HG02798 (cell line): Measurements from ENCODE around the gene SLC25A43.
"Not testable (repeated sequence)": the region's sequence is repeated elsewhere in the genome, so short reads cannot be mapped to it uniquely, and the experiment has no call there.

Experiments used
- ATAC-seq: cut with Tn5 transposase; IDR thresholded peaks from one replicate; pipeline ENCODE4 v1.9.1; 2021; ENCODE audit warnings: mild to moderate bottlenecking; ENCODE audit not compliant: unreplicated experiment, poor library complexity

Gene SLC25A43

DNA sequence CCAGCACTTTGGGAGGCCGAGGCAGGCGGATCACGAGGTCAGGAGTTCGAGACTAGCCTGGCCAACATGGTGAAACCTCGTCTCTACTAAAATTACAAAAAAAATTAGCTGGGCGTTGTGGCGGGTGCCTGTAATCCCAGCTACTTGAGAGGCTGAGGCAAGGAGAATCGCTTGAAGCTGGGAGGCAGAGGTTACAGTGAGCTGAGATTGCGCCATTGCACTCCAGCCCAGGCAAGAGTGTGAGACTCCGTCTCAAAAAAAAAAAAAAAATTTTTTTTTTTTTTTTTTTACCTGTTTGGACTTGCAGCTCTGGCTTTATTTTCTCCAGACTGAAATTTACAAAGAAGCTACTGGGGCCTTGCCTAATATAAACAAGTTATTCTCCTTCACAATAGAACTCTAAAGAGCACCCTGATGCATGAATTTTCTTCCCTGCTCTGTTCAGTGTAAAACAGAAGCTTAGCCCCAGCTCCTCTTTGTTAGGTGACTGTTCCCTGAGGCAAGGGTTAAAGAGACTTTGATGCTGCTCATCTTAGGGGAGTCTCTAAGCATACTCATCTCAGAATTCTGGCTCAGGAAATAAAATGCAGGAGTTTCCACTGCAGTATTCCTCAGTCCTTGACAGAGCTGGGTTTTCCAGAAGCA lies 94.8 kb downstream of the SLC25A43 start:
- not testable (repeated sequence) for ATAC-seq

DNA sequence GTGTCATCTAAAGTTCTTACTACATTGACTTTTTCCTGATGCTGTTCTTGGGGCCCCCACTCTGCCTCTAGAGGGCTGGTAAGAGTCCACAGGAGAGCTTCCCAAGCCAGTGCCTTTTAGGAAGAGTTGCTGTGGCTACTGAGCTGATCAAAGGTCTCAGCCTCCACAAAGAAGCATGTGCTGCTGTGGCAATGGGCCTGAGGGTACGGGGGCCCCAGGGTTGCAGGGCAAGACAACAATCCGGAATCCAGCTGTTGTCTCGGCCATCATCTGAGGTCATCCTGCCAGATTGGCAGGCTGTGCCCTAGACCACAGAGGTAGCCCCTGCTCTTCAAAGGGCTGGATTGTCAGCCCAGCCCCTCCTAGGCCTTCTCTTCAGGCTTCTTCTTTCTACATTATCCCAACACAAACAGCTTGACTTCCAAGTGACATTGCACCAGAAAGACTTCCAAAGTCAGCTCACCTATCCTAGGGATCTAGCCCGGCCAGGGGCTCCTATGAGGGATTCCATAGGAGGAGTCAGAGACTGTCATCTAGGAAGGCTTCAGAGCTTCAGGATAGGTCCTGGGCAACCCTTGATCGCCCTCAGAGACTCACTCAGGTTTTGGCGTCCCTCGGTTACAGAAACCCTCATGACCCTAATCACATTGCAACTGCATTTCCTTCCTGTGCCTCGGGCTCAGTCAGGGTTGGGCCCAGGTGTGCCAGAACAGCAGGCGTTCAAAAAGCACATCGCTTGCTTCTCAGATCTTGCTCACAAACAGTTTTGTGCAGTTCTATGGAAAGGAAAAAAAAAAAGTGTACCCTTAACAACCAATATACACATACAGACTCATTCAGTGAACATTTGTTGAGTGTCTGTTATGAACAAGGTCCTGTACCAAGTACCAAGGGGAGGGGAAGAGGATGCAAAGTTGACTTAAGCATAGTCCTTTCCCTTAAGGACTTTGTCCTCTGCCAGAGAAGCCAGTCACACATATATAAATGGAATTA lies 96.9 kb downstream of the SLC25A43 start:
- no peak for ATAC-seq

DNA sequence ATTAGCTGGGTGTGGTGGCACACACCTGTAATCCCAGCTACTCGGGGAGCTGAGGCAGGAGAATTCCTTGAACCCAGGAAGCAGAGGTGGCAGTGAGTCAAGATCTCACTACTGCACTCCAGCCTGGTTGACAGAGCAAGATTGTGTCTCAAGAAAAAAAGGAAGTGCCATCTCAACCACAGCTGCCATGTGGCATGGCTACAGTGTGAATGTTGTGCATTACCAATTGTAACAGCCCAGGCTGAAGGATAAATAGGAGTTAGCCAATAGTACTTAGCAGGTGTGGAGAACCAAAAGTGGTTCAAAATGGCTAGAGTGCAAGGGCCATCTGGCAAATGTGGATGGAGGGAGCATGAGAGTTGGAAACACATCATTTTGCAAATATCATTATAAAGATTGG lies 98.0 kb downstream of the SLC25A43 start:
- no peak for ATAC-seq

GRCh38 chrX:119500061-119500800 lies 101.1 kb downstream of the SLC25A43 start:
- no peak for ATAC-seq

- ATAC-seq = no peak
Measured at GRCh38 chrX:119501511-119502148, 102.5 kb downstream of the SLC25A43 start.

DNA sequence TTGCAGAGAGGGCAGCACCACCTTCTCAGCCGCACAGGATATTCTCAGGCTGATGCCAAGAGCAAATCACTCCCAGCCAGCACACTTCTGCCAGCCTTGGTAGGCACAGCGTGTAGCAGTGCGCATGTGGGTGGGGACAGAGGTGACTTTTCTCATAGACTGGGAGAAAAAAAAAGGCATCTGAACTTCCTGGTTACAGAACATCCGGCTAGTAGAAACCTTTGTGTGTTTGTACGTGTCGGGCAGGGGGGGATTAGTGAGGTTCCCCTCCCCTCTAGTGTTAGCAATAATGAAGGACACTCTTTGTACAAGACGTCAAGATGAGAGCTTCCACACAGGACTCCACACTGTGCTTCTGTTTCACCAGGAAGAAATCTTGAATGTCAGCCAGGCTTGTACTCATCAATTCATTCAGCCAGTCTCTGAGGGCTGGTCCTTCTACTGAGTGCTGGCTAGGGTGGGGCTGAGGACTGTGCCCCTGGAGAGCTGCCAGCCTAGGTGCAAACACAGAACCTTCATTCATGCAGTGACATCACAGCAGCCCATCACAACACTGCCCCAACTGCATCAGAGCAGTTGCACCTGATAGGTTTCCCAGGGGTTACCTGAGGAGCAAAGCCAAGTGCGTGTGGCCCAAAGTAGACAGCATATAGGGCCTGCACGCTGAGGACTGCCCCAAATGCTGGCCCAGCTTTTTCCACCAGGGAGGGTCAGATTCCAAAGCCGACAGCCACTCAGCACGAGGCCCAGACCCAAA lies 103.8 kb downstream of the SLC25A43 start:
- ATAC-seq = no peak

DNA sequence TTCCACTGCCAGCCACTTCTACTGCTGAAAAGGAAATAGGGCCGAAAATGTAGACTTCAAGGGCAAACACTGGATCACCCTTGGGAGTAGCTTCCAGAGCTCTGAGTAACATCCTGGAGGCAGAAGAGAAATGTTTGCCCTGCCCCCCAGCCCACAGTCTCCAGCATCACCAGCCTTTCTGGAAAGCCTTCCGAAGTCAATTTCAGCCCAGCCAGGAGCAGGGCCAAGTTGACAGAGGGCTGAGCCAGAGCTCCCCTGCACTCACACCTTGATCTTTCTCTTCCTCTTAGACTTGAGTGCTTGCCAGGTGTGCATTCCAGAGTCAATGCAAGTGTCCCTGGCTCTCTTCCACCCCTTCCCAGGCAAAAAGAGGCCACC lies 104.3 kb downstream of the SLC25A43 start:
- ATAC-seq = no peak
